HepG2 (cell line): ENCODE data around the gene FBXO44. TPM values are rescaled to one million over a fixed set of nuclear protein-coding genes. Genes with fewer than 3 reads are reported as not detected.

Source experiments
- ATM ChIP-seq: fragments of 450-650 bp; IDR thresholded peaks from 2 replicates; pipeline ENCODE4 v1.7.1; 2017; ENCODE audit warnings: mild to moderate bottlenecking, borderline replicate concordance
- BHLHE40 ChIP-seq: IDR thresholded peaks from 2 replicates; pipeline ENCODE4 v1.6.1; 2011; ENCODE audit warnings: low read length, improper control_type of control experiment
- CBX5 ChIP-seq: sonication (generic); formaldehyde crosslinking; IDR thresholded peaks from 2 replicates; pipeline ENCODE4 v1.4.0; 2020; ENCODE audit warnings: missing genetic modification reagents, borderline replicate concordance
- GFI1 ChIP-seq: sonication (generic); formaldehyde crosslinking; IDR thresholded peaks from 2 replicates; pipeline ENCODE4 v1.5.0; 2020; ENCODE audit warnings: missing genetic modification reagents, mild to moderate bottlenecking, borderline replicate concordance
- KLF6 ChIP-seq: IDR thresholded peaks from 2 replicates; pipeline ENCODE4 v1.8.0; 2016; ENCODE audit warnings: missing biosample characterization, missing genetic modification reagents
- MTERF4 ChIP-seq: sonication (generic); formaldehyde crosslinking; IDR thresholded peaks from 2 replicates; pipeline ENCODE4 v1.8.0; 2023; ENCODE audit warnings: mild to moderate bottlenecking, missing genetic modification reagents
- NAIF1 ChIP-seq: sonication (generic); formaldehyde crosslinking; IDR thresholded peaks from 2 replicates; pipeline ENCODE4 v1.5.0; 2020; ENCODE audit warnings: mild to moderate bottlenecking, missing genetic modification reagents, borderline replicate concordance
- NKX3-1 ChIP-seq: sonication (generic); formaldehyde crosslinking; IDR thresholded peaks from 2 replicates; pipeline ENCODE4 v1.5.0; 2020; ENCODE audit warnings: missing genetic modification reagents
- NR2F2 ChIP-seq: IDR thresholded peaks from 2 replicates; pipeline ENCODE4 v1.6.1; 2012; ENCODE audit warnings: low read depth, inconsistent platforms, borderline replicate concordance
- PITX1 ChIP-seq: sonication (generic); formaldehyde crosslinking; IDR thresholded peaks from 2 replicates; pipeline ENCODE4 v1.5.1; 2020; ENCODE audit warnings: mild to moderate bottlenecking, missing genetic modification reagents
- SNRNP70 ChIP-seq: fragments of 200-400 bp; formaldehyde crosslinking; IDR thresholded peaks from 2 replicates; pipeline ENCODE4 v1.6.1; 2017; ENCODE audit warnings: mild to moderate bottlenecking, low read depth, low read length, moderate library complexity
- TBX2 ChIP-seq: sonication (generic); formaldehyde crosslinking; IDR thresholded peaks from 2 replicates; pipeline ENCODE4 v1.5.0; 2020; ENCODE audit warnings: missing genetic modification reagents, mild to moderate bottlenecking, borderline replicate concordance
- TCF12 ChIP-seq, 2 experiments: fragments of 450-650 bp in 1 of 2; sonication (generic) in 1 of 2; formaldehyde crosslinking in 1 of 2; IDR thresholded peaks; 2 replicates each; pipeline versions ENCODE4 v1.6.1 to v1.8.0; 2017 to 2022; ENCODE audit warnings: antibody characterized with exemption in 1 of 2, mild to moderate bottlenecking in 1 of 2, missing genetic modification reagents in 1 of 2, moderate library complexity in 1 of 2
- U2AF1 ChIP-seq: fragments of 200-400 bp; formaldehyde crosslinking; optimal IDR thresholded peaks from 2 replicates; pipeline ENCODE3; 2017; ENCODE audit warnings: mild to moderate bottlenecking, low read depth, low read length
- ZBTB1 ChIP-seq: sonication (generic); formaldehyde crosslinking; IDR thresholded peaks from 2 replicates; pipeline ENCODE4 v1.4.0; 2020; ENCODE audit warnings: missing genetic modification reagents, borderline replicate concordance
- ZFY ChIP-seq: sonication (generic); formaldehyde crosslinking; IDR thresholded peaks from 2 replicates; pipeline ENCODE4 v1.4.0; 2020; ENCODE audit warnings: missing genetic modification reagents
- ZMYM4 ChIP-seq: sonication (generic); formaldehyde crosslinking; IDR thresholded peaks from 2 replicates; pipeline ENCODE4 v1.8.1; 2023; ENCODE audit warnings: mild to moderate bottlenecking, missing genetic modification reagents
- ZNF367 ChIP-seq: sonication (generic); formaldehyde crosslinking; IDR thresholded peaks from 2 replicates; pipeline ENCODE4 v1.4.0; 2020; ENCODE audit warnings: missing genetic modification reagents, borderline replicate concordance
- ZZZ3 ChIP-seq: sonication (generic); formaldehyde crosslinking; IDR thresholded peaks from 2 replicates; pipeline ENCODE4 v1.4.0; 2020; ENCODE audit warnings: missing genetic modification reagents, mild to moderate bottlenecking, borderline replicate concordance
- polyA plus RNA-seq, 8 experiments: library from polyadenylated mRNA; depleted of rRNA in 3 of 8; stranded (reverse) in 7 of 8; unstranded in 1 of 8; fragments of >200 nt; fragmentation: Illumina TruSeq in 4 of 8; extraction: Trizol in 4 of 8; gene quantifications; 2 replicates each; pipeline versions ENCODE4 v1.2.1 to v1.2.3, GENCODE V29; 2011 to 2016; ENCODE audit warnings: low read depth in 4 of 8, missing spikeins in 1 of 8, mixed read lengths in 1 of 8; ENCODE audit not compliant: insufficient read depth in 1 of 8
- total RNA-seq, 5 experiments: library from RNA; depleted of rRNA; stranded (reverse); fragments of >200 nt; fragmentation: Illumina TruSeq; extraction: Trizol; gene quantifications; 2 replicates each; pipeline ENCODE4 v1.2.3, GENCODE V29; 2016; ENCODE audit warnings: low read depth in 1 of 5
- TF ChIP-seq, protein P1 (sequence below): IDR thresholded peaks from 2 replicates; pipeline ENCODE4 v1.6.1; 2016; ENCODE audit warnings: low read depth, control low read depth
- TF ChIP-seq, protein P2 (sequence below): IDR thresholded peaks from 2 replicates; pipeline ENCODE4 v1.6.1; 2016; ENCODE audit warnings: missing genetic modification reagents, missing compliant biosample characterization
- TF ChIP-seq, protein P3 (sequence below), 2 experiments: sonication (generic) in 1 of 2; formaldehyde crosslinking in 1 of 2; IDR thresholded peaks; 2 replicates each; pipeline versions ENCODE4 v1.5.1 to v1.6.1; 2011 to 2020; ENCODE audit warnings: borderline replicate concordance in 1 of 2, low read depth in 1 of 2, low read length in 1 of 2, mild to moderate bottlenecking in 1 of 2, missing genetic modification reagents in 1 of 2, moderate library complexity in 1 of 2
- TF ChIP-seq, protein P4 (sequence below): sonication (generic); formaldehyde crosslinking; IDR thresholded peaks from 2 replicates; pipeline ENCODE4 v1.4.0; 2020; ENCODE audit warnings: missing genetic modification reagents, mild to moderate bottlenecking, borderline replicate concordance

FBXO44 gene
- total and polyA plus RNA-seq, 2 of the 13 experiments (the other 11 are each of a cell fraction or from before 2014, with no cell fraction given), result 22.4 to 27.9 TPM

DNA sequence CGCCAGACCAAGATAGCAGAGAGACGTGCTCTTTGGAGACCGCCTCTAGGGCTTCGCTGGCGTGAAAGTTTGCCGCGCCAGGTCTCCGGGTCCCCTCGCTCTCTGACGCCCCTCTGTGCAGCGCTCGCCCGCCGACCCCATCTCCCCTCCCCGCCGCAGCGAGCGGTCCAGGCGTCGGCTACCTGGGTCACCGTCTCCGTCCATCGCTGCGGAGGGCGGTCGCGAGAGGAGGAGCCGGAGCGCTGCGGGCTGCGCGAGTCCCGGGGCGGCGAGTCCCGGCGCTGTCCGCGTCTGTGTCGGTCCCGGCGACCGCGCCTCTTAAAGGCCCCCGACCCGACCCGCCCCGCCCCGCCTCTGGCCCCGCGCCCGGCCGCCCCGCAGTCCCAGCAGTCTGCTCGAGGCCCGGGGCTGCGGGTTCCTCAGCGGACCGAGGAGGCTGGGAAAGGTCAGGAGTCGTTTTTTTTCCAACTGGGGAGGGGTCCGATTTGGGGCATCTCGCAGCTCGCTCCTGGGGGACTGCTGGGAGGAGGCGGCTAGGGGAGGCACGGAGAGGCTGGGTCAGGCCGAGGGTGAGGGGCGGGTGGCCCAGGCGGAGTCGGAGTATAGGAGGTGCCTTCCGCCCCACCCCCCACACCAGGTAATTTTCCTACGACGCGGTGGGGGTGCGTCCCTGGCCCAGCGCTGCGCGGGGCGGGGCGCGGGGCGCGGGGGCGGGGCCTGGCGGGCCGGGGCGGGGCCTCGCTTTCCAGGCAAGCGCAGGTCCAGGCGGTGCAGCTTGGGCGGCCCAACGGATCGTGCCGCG lies at the start of gene FBXO44, which contains the start of gene FBXO2 (continued):
- TF ChIP-seq ZBTB1 (no peak), NR2F2 (no peak), KLF6 (CRISPR knock-in tag) (no peak; the same call in none of the 2 replicates), ZNF367 (CRISPR knock-in tag) (no peak), TBX2 (CRISPR knock-in tag) (peak; percentile 45; the same call in 1 of the 2 replicates), ZFY (CRISPR knock-in tag) (peak; percentile 53), ZZZ3 (CRISPR knock-in tag) (no peak), PITX1 (CRISPR knock-in tag) (no peak), SNRNP70 (no peak), NAIF1 (CRISPR knock-in tag) (no peak), TCF12 (IDR thresholded peaks at IDR 0.05) (no peak), TCF12 (CRISPR knock-in tag; IDR thresholded peaks at IDR 0.05) (no peak), MTERF4 (CRISPR knock-in tag) (no peak), BHLHE40 (no peak), NKX3-1 (CRISPR knock-in tag) (no peak), CBX5 (CRISPR knock-in tag) (no peak), U2AF1 (peak; percentile 53), GFI1 (CRISPR knock-in tag) (no peak), ZMYM4 (peak; percentile 56; the same call in 1 of the 2 replicates), ATM (no peak)
- TF ChIP-seq, protein P1, sequence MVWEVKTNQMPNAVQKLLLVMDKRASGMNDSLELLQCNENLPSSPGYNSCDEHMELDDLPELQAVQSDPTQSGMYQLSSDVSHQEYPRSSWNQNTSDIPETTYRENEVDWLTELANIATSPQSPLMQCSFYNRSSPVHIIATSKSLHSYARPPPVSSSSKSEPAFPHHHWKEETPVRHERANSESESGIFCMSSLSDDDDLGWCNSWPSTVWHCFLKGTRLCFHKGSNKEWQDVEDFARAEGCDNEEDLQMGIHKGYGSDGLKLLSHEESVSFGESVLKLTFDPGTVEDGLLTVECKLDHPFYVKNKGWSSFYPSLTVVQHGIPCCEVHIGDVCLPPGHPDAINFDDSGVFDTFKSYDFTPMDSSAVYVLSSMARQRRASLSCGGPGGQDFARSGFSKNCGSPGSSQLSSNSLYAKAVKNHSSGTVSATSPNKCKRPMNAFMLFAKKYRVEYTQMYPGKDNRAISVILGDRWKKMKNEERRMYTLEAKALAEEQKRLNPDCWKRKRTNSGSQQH (CRISPR knock-in tag), result peak; percentile 39; the same call in 1 of the 2 replicates
- TF ChIP-seq, protein P2, sequence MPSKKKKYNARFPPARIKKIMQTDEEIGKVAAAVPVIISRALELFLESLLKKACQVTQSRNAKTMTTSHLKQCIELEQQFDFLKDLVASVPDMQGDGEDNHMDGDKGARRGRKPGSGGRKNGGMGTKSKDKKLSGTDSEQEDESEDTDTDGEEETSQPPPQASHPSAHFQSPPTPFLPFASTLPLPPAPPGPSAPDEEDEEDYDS (CRISPR knock-in tag), result peak; percentile 78; the same call in 1 of the 2 replicates
- TF ChIP-seq, protein P3, sequence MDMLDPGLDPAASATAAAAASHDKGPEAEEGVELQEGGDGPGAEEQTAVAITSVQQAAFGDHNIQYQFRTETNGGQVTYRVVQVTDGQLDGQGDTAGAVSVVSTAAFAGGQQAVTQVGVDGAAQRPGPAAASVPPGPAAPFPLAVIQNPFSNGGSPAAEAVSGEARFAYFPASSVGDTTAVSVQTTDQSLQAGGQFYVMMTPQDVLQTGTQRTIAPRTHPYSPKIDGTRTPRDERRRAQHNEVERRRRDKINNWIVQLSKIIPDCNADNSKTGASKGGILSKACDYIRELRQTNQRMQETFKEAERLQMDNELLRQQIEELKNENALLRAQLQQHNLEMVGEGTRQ (IDR thresholded peaks at IDR 0.05; ENCODE audit: low read depth, low read length), result no peak
- TF ChIP-seq, protein P3 (CRISPR knock-in tag; IDR thresholded peaks at IDR 0.05; ENCODE audit: borderline replicate concordance), result no peak
- TF ChIP-seq, protein P4, sequence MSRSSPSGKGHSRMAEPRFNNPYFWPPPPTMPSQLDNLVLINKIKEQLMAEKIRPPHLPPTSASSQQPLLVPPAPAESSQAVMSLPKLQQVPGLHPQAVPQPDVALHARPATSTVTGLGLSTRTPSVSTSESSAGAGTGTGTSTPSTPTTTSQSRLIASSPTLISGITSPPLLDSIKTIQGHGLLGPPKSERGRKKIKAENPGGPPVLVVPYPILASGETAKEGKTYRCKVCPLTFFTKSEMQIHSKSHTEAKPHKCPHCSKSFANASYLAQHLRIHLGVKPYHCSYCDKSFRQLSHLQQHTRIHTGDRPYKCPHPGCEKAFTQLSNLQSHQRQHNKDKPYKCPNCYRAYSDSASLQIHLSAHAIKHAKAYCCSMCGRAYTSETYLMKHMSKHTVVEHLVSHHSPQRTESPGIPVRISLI (CRISPR knock-in tag), result peak; percentile 43; the same call in 1 of the 2 replicates
